Tibial nerve (tissue), 4 donors: ENCODE measurements around the gene SLC2A9.

Source experiments
- CTCF ChIP-seq, 5 experiments: fragments of 200-600 bp in 3 of 5; fragments of 450-650 bp in 2 of 5; sonication (generic) in 3 of 5; IDR thresholded peaks; one replicate each; pipeline ENCODE4 v1.5.1; 2016 to 2019; ENCODE audit warnings: antibody characterized with exemption in 5 of 5, mild to moderate bottlenecking in 3 of 5, moderate library complexity in 2 of 5
- EP300 ChIP-seq, 2 donors: sonication (generic); formaldehyde crosslinking; IDR thresholded peaks; one replicate each; pipeline ENCODE4 v1.6.1; 2017; ENCODE audit warnings: antibody characterized with exemption in 2 of 2, mild to moderate bottlenecking in 1 of 2
- POLR2A ChIP-seq, 2 donors: fragments of 450-650 bp; IDR thresholded peaks; one replicate each; pipeline ENCODE4 v1.6.1; 2017; ENCODE audit warnings: antibody characterized with exemption in 2 of 2, mild to moderate bottlenecking in 2 of 2, moderate library complexity in 2 of 2

GRCh38 chr4:9832640-9833039 is 188.7 kb downstream of the SLC2A9 start:
- TF ChIP-seq POLR2A (IDR thresholded peaks at IDR 0.05), result no peak
- no peak for TF ChIP-seq CTCF (IDR thresholded peaks at IDR 0.05)
- no peak for TF ChIP-seq EP300 (IDR thresholded peaks at IDR 0.05)
